Ecto neural progenitor cell (in vitro differentiated cells): ENCODE measurements around the gene CDK9.
"Not testable (repeated sequence)": the region's sequence is repeated elsewhere in the genome, so short reads cannot be mapped to it uniquely, and the experiment has no call there.

Experiments used
- DNase-seq: peaks from one replicate; pipeline ENCODE4 v3.0.0-alpha.2; 2018; ENCODE audit warnings: low spot score

Gene CDK9

DNA sequence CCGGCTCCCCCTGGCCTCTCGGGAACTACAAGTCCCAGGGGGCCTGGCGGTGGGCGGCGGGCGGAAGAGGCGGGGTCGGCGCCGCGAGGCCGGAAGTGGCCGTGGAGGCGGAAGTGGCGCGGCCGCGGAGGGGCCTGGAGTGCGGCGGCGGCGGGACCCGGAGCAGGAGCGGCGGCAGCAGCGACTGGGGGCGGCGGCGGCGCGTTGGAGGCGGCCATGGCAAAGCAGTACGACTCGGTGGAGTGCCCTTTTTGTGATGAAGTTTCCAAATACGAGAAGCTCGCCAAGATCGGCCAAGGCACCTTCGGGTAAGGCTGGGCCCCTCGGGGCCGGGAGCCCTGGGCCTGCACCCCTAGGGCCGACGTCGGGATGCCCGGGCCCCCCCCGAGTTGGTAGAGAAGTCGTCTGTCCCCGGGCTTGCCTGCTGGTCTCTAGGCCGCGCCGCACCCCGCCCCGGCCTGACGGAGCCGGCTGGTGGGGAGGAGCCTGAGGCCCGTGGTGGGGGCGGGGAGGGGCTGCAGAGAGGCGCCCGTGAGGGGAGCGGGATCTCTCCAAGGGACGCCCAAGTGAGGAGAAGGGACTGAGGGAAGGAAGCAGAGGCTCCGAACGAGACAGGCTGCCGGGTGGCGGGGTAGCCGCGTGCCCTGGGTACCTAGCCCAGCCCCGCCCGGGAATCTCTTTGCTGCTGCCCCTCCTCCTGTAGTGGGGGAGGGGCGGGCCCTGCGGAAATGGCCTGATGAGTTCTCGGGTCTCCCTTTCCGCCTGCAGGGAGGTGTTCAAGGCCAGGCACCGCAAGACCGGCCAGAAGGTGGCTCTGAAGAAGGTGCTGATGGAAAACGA is at the start of gene CDK9:
TSS of gene CDK9 (plus strand) at position 102 of the 840 bp plus-strand sequence. CDS start at position 217, 115 bp downstream.
- peak; percentile 95 for DNase-seq

- DNase-seq, result no peak
These were observed 47.2 kb upstream of the CDK9 start for GRCh38 chr9:127738666-127739065.

DNA sequence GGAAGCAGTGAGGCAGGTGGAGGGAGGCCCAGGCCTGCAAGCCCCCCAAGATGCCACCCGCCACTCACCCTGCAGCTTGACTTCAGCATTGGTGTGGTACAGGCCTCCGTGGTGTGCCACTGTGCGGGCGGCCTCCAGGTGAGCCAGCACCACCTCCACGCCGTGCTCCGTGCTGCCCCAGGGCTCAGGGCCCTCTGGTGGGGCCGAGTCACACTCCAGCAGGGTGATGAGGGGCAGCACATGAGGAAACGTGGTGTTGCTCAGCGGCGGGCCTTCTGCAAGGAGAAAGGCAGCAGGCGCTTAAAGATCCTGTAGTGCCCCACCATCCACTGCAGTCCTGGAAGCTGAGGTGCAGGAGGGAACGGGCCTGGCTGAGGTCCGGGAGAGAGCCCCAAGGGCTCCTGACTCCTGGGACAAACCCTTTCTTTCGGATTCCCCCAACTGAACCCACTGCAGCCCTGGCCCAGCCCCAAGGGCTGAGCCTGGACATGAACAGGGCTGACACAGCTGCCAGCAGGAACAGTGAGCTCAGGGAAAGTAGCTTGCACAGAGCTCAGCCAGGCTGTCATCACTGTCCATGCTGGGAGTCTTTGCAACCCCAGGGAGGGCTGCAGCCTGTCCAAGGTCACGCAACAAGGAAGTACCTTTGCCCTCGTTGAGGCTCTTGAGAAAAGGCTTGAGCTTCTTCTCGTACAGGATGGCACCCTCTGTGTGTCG is 46.1 kb upstream of the CDK9 start:
- no peak for DNase-seq

DNA sequence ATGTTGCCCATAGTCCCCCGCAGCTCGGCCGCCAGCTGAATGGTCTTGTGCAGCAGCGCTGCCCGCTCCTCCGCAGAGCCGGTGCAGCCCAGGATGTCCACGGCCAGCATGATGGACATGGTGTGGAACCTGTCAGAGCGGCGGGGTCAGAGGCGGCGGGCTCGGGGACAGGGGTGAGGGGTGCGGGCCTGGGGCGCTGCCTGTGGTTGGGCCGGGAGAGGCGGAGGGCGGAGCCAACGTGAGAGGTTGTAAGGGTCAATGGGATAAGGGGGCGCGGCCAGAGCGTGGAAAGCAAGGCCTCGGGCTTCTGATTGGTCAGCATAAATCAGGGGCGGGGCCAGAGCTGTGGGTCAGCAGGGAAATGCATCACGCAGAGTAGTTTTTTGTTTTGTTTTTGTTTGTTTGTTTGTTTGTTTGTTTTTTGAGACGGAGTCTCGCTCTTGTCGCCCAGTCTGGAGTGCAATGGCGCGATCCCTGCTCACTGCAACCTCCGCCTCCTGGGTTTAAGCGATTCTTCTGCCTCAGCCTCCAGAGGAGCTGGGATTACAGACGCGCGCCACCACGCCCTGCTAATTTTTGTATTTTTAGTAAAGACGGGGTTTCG is 43.9 kb upstream of the CDK9 start:
- peak; percentile 96 for DNase-seq

GRCh38 chr9:127742435-127743088 is 43.3 kb upstream of the CDK9 start:
- DNase-seq, result peak; percentile 92

DNA sequence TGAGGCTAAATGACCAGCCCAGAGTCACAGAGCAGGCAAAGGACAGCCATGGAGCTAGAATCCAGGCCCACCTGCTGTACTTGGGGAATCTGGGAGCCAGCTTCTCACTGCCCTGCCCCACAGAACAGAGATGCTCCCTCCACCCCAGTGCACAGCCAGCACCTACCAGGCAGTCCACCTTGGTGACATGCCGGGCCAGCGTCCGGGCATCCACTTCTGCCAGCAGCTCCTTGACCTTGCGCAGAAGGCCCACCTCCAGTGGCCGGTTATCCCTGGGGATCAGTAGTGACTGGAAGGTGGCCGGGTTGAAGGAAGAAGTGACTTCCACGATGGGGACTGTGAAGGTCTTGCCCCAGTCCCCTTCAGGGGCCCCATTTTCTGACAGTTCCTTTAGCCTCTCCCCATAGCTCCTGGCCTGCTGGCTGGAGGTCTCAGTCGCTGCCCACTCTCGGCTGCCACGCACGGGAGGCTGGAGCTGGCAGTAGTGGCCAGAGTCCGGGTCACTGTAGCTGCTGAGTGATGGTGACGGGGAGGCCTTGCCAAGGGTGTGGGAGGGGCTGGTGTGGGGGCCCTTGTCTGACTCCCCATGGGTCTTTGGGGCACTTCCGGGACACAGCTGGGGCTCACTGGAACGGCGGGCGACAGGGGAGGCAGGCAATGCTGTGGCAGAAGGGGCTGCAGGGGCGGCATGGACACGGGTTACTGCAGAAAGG is 41.3 kb upstream of the CDK9 start:
- DNase-seq, result no peak

DNA sequence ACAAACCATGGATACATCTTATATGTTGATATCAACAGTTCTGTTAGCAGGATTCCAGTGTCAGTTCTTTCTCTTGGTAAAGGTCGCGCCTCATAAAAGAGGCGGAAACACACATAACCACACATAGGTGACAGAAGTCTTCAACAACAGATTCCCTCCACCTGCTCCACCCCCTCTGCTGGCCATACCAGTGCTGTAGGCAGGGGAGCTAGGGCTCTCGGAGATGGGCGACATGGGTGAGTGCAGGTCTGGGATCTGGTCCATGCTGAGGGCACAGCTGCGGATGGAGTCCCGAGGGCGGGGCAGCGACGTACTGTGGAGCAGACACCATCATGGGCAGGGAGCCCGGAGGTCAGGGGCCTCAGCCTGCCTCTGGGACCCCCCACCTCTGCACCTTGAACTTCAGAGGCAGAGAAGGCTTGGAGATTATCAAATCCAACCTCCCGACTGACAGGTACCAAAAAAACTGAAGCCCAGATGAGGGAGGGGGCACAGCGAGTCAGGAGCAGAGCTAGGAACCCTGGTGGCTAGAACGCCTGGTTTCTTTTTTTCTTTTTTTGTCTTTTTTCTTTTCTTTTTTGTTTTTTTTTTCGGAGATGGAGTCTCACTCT is 38.8 kb upstream of the CDK9 start:
- DNase-seq, result no peak

DNA sequence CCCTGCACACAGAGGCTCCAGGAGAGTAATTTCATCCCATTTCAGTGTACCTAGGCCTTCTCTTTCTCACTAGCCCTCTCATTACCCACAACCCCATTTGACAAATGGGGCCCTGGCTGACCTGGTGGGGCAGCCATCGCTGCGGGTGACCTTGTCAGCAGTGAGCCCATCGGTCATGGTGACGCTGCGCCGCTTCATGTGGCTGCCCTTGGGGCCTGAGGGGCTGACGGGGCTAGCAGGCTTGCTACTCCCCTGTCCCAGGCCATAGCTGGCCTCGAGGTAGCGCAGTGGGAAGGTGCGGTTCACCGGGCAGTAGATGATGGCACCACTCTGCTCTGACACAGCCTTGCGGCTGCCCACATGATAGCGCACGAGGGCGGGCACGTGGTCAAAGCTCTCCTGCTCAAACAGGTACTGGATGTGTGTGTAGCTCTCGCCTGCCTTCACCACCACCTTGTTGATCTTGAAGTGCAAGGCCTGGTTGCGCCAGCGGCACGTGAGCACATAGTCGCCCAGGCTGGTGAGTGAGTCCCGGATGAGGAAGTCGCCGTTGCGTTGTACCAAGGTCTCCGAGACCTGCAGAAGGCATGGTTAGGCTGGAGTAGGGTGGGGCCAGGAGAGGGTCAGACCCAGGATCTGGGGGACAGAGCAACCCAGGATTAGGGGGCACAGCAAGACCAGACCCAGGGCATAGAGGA is 36.6 kb upstream of the CDK9 start:
- no peak for DNase-seq

GRCh38 chr9:127751269-127752054 is 34.4 kb upstream of the CDK9 start:
- peak; percentile 75 for DNase-seq

GRCh38 chr9:127753148-127753547 is 32.7 kb upstream of the CDK9 start:
- DNase-seq, result peak; percentile 43

DNA sequence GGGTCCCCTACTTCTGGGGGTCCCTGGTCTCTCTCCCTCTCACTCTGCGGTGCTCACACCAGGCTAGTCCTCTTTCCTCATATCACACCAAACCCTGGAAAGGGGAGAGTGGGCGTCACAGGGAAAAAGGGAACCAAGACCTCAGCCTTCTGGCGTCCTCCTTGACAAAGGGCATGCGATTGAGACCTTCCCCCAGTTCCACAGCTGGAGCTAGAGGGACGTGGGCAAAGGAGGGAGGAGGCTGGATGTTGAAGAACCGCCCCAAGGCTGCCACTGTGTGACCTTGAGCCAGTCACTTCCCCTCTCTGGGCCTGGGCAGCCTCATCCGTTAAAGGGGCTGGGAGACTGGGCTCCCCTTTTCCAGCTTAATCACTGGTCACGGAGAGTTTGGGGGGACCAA is 32.2 kb upstream of the CDK9 start:
- no peak for DNase-seq

DNA sequence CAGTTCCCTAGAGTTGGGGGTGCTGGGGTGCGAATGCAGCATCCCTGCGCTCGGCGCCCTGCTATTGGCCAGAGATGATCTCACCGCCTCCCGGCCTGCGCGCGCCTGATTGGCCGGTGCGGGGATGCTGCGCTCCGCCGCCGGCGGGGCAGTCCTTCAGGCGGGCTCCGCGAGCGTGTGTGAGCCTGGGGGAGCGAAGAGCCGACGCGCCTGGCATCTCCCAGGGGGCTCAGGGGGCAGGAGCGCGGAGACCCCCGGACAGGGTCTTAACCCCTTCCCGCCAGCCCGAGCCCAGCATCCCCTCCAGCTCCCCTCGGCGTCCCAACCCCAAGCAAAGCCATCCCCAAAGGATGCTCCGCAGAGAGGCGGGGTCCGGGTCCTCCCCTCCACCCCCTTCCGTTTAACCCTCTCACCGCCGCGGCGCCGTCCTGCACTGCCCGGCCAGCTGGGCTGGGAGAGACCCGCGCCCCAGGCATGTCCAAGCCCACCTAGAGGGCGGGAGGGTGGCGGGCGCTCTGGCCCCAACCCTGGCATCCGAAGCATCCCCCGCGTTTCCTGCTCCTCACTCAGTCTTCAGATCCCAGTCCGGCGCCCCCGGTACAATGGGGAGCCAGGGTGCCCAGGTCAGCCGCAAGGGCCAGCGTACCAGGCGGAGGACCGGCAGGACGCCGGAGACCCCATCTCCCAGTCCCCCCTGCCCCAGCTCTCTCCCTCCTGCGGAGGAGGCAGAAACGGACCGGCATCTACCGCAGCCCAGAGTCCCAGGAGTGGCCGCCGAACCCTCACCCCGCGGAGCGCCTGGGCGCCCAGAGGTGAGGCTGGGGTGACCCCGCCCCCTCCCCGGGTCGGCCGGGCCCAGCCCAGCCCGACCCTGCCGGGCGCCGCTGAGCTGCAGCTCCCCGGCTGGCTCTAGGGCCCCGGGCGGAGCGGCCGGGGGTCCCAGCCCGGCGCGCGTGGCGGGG is 31.5 kb upstream of the CDK9 start:
- peak; percentile 80 for DNase-seq

GRCh38 chr9:127755061-127756060 is 30.5 kb upstream of the CDK9 start:
- DNase-seq, result peak; percentile 76

DNA sequence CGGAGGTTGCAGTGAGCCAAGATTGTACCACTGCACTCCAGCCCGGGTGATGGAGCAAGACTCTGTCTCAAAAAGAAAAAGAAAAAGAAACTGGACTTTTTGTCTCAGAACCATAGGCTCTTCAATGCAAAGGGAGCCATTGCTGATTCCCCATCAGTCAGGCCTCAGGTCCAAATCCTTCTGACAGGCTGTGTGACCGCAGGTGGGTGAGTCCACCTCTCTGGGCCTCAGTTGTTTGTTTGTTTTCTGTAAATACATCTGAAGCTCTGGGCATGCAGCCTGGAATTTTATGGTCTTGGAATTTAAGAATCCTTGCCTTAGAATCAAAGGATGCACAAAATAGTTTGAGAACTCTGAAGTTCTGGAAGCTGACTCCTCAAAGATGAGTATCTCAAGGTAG is 29.6 kb upstream of the CDK9 start:
- no peak for DNase-seq

DNA sequence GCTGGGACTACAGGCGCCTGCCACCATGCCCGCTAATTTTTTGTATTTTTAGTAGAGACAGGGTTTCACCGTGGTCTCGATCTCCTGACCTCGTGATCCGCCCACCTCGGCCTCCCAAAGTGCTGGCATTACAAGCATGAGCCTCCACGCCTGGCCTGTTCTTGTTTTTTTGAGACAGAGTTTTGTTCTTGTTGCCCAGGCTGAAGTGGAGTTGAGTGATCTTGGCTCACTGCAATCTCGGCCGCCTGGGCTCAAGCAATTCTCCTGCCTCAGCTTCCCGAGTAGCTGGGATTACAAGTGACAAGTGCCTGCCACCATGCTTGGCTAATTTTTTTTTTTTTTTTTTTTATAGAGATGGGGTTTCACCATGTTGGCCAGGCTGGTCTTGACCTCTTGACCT is 29.1 kb upstream of the CDK9 start:
- not testable (repeated sequence) for DNase-seq

DNA sequence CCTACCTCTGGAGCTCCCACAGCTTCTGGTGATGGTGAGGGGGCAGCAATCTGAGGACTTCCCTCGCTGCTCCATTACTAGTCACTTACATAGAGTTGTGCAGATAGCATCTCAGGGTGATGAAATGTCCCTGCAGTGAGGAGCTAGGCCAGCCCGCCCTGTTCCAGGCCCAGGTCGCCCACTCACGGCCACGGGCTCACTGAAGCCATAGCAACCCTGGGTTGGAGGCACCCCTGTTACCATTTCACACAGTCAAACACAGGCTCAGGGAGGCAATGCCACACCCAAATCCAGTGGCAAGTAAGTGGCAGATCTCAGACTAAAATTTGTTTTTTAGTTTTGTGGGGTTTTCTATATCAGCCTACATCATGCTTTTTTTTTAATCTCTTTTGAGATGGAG is 27.0 kb upstream of the CDK9 start:
- DNase-seq, result no peak

GRCh38 chr9:127761061-127761460 is 24.8 kb upstream of the CDK9 start:
- no peak for DNase-seq
